Measurements from ENCODE around the gene MPP3.

MPP3 gene

GRCh38 chr17:43825567-43825966 lies 7.4 kb downstream of the MPP3 start:
- Histone ChIP-seq H3K27ac (ENCODE audit: low read depth, low read length) (no peak overlapping the region), H3K9me2 (replicated peaks; ENCODE audit: control insufficient read depth, low read length) (no peaks in the 10 kb centered on the region), H3F3A (ENCODE audit: control insufficient read depth, insufficient read depth) (no peaks in the 10 kb centered on the region), H3K36me3 (ENCODE audit: control insufficient read depth, low read length) (no peaks in the 10 kb centered on the region), H3K4me3 (ENCODE audit: low read length) (no peak overlapping the region), H3K4me2 (ENCODE audit: low read length) (no peak overlapping the region), H3K27me3 (ENCODE audit: control insufficient read depth, low read length) (peaks cover 6% of the 10 kb centered on the region; the same call in 1 of the 2 replicates), H3K9me3 (ENCODE audit: control insufficient read depth, insufficient read depth, low read length) (no peaks in the 10 kb centered on the region), H3K4me1 (ENCODE audit: control insufficient read depth, low read length) (no peaks in the 10 kb centered on the region), H4K20me1 (ENCODE audit: control insufficient read depth, insufficient read depth, low read depth, low read length) (no peaks in the 10 kb centered on the region), H3K79me2 (ENCODE audit: control insufficient read depth, low read length) (no peaks in the 10 kb centered on the region)
- TF ChIP-seq EZH2phosphoT487 (IDR thresholded peaks at IDR 0.05; ENCODE audit: borderline replicate concordance, low read length) = no peak
- no peak for TF ChIP-seq CTCF (IDR thresholded peaks at IDR 0.05; ENCODE audit: low read depth, low read length, poor library complexity, severe bottlenecking)

GRCh38 chr17:43823350-43824084 lies 9.4 kb downstream of the MPP3 start:
- Histone ChIP-seq H3K9me2 (replicated peaks; ENCODE audit: control insufficient read depth, low read length) (no peaks in the 10 kb centered on the region), H3K79me2 (ENCODE audit: control insufficient read depth, low read length) (no peaks in the 10 kb centered on the region), H3K9me3 (ENCODE audit: control insufficient read depth, insufficient read depth, low read length) (no peaks in the 10 kb centered on the region), H3K36me3 (ENCODE audit: control insufficient read depth, low read length) (no peaks in the 10 kb centered on the region), H3F3A (ENCODE audit: control insufficient read depth, insufficient read depth) (no peaks in the 10 kb centered on the region), H3K4me3 (ENCODE audit: low read length) (no peak overlapping the region), H3K4me2 (ENCODE audit: low read length) (no peak overlapping the region), H3K27me3 (ENCODE audit: control insufficient read depth, low read length) (peaks cover 3% of the 10 kb centered on the region; the same call in 1 of the 2 replicates), H3K4me1 (ENCODE audit: control insufficient read depth, low read length) (no peaks in the 10 kb centered on the region), H4K20me1 (ENCODE audit: control insufficient read depth, insufficient read depth, low read depth, low read length) (no peaks in the 10 kb centered on the region), H3K27ac (ENCODE audit: low read depth, low read length) (no peak overlapping the region)
- TF ChIP-seq CTCF (IDR thresholded peaks at IDR 0.05; ENCODE audit: low read depth, low read length, poor library complexity, severe bottlenecking) = no peak
- TF ChIP-seq EZH2phosphoT487 (IDR thresholded peaks at IDR 0.05; ENCODE audit: borderline replicate concordance, low read length) = no peak

- H3K9me3 ChIP-seq (ENCODE audit: control insufficient read depth, insufficient read depth, low read length) = no peaks in the 10 kb centered on the region
- H4K20me1 ChIP-seq (ENCODE audit: control insufficient read depth, insufficient read depth, low read depth, low read length) = no peaks in the 10 kb centered on the region
- no peaks in the 10 kb centered on the region for H3K9me2 ChIP-seq (replicated peaks; ENCODE audit: control insufficient read depth, low read length)
- no peaks in the 10 kb centered on the region for H3F3A ChIP-seq (ENCODE audit: control insufficient read depth, insufficient read depth)
- H3K36me3 ChIP-seq (ENCODE audit: control insufficient read depth, low read length) = no peaks in the 10 kb centered on the region
- TF ChIP-seq EZH2phosphoT487 (IDR thresholded peaks at IDR 0.05; ENCODE audit: borderline replicate concordance, low read length) (no peak), CTCF (IDR thresholded peaks at IDR 0.05; ENCODE audit: low read depth, low read length, poor library complexity, severe bottlenecking) (no peak)
- no peak overlapping the region for H3K4me3 ChIP-seq (ENCODE audit: low read length)
- H3K4me2 ChIP-seq (ENCODE audit: low read length) = no peak overlapping the region
- H3K27ac ChIP-seq (ENCODE audit: low read depth, low read length) = no peak overlapping the region
- peaks cover 3% of the 10 kb centered on the region; the same call in 1 of the 2 replicates for H3K27me3 ChIP-seq (ENCODE audit: control insufficient read depth, low read length)
- H3K79me2 ChIP-seq (ENCODE audit: control insufficient read depth, low read length) = no peaks in the 10 kb centered on the region
- no peaks in the 10 kb centered on the region for H3K4me1 ChIP-seq (ENCODE audit: control insufficient read depth, low read length)
These were observed 10.3 kb downstream of the MPP3 start for GRCh38 chr17:43822570-43823190.

Data from DOHH2 (cell line).